Activated CD8-positive, alpha-beta T cell treated with anti-CD3 and anti-CD28 coated beads for 36 hours (primary cell): Measurements from ENCODE around the gene NEURL1. TPM values are rescaled to one million over a fixed set of nuclear protein-coding genes. Genes with fewer than 3 reads are reported as not detected.
A peak's percentile ranks its signal among the peaks of the same experiment; 100 is the strongest.

ENCODE experiments used
- ATAC-seq: fragments of 200-7000 bp; cut with Tn5 transposase; one replicate; pipeline ENCODE4 v1.10.0; 2021; ENCODE audit warnings: mild to moderate bottlenecking, moderate library complexity
- CTCF ChIA-PET: fragments of 350-600 bp; sonication (Branson Sonifier 250); formaldehyde crosslinking; loops from one replicate; lab custom pipeline; 2021; ENCODE audit warnings: antibody characterized with exemption; lab: Charles Lee
- POLR2A ChIA-PET: fragments of 350-600 bp; sonication (Branson Sonifier 250); formaldehyde crosslinking; loops from one replicate; lab custom pipeline; 2021; ENCODE audit warnings: antibody characterized with exemption; lab: Charles Lee
- DNase-seq: peaks from one replicate; pipeline ENCODE4 v3.0.0-alpha.2; 2020
- H3K27ac Mint-ChIP-seq: one replicate; pipeline ENCODE4 v1.8.0; 2021; ENCODE audit warnings: mild to moderate bottlenecking, mixed read lengths
- H3K27me3 Mint-ChIP-seq: one replicate; pipeline ENCODE4 v1.8.0; 2021; ENCODE audit warnings: mixed read lengths
- H3K36me3 Mint-ChIP-seq: one replicate; pipeline ENCODE4 v1.8.0; 2021; ENCODE audit warnings: low read depth, mixed read lengths
- H3K4me1 Mint-ChIP-seq: one replicate; pipeline ENCODE4 v1.8.0; 2021; ENCODE audit warnings: low read depth, mixed read lengths
- H3K4me3 Mint-ChIP-seq: one replicate; pipeline ENCODE4 v1.8.0; 2021; ENCODE audit warnings: mild to moderate bottlenecking, moderate library complexity, mixed read lengths
- H3K9me3 Mint-ChIP-seq: one replicate; pipeline ENCODE4 v1.8.0; 2021; ENCODE audit warnings: mixed read lengths
- CTCF ChIP-seq: fragments of 200-600 bp; IDR thresholded peaks from one replicate; pipeline ENCODE4 v1.8.0; 2022; ENCODE audit warnings: antibody characterized with exemption, mild to moderate bottlenecking
- intact Hi-C: fragments of 100-400 bp; cut with micrococcal nuclease; formaldehyde crosslinking; loops from one replicate; pipeline ENCODE4 v1.10.0; 2022
- total RNA-seq, 2 experiments: library from RNA; stranded (reverse); gene quantifications; one replicate each; pipeline ENCODE4 v1.2.3, GENCODE V29; 2021

The NEURL1 gene
- total RNA-seq, 2 experiments from 2014 or later = 1.7 to 1.9 TPM

- H3K9me3 Mint-ChIP-seq = no peaks in the 10 kb centered on the region
- no peak overlapping the region for H3K27ac Mint-ChIP-seq
- ChIA-PET CTCF (interaction anchor here (0.8 to 1.0 kb wide), 2 partner anchors 10 to 16 kb away, joined by 3 read pairs; no protein-coding TSS in a partner anchor), POLR2A (interaction anchor here (0.9 kb wide), 1 partner anchor 20 kb away, joined by 3 read pairs; no protein-coding TSS in a partner anchor)
- H3K27me3 Mint-ChIP-seq = no peaks in the 10 kb centered on the region
- no peak for DNase-seq
- intact Hi-C loops = no loop called here
- H3K4me1 Mint-ChIP-seq = peaks cover 13% of the 10 kb centered on the region
- no peaks in the 10 kb centered on the region for H3K36me3 Mint-ChIP-seq
- H3K4me3 Mint-ChIP-seq = no peak overlapping the region
- no peak for TF ChIP-seq CTCF
- no peak for ATAC-seq
These were observed 26.8 kb upstream of the NEURL1 start for GRCh38 chr10:103466734-103467133.

GRCh38 chr10:103467406-103467805 is 26.1 kb upstream of the NEURL1 start:
- ChIA-PET POLR2A (no interaction called here), CTCF (interaction anchor here (1.0 kb wide), 1 partner anchor 16 kb away, joined by 3 read pairs; no protein-coding TSS in a partner anchor)
- H3K4me1 Mint-ChIP-seq = peaks cover 19% of the 10 kb centered on the region
- no peaks in the 10 kb centered on the region for H3K36me3 Mint-ChIP-seq
- no peaks in the 10 kb centered on the region for H3K9me3 Mint-ChIP-seq
- no peak for ATAC-seq
- TF ChIP-seq CTCF = no peak
- H3K4me3 Mint-ChIP-seq = no peak overlapping the region
- no peak for DNase-seq
- H3K27ac Mint-ChIP-seq = peak overlapping the region; percentile 27
- H3K27me3 Mint-ChIP-seq = no peaks in the 10 kb centered on the region
- intact Hi-C loops = no loop called here

GRCh38 chr10:103469201-103469600 is 24.3 kb upstream of the NEURL1 start:
- no peaks in the 10 kb centered on the region for H3K27me3 Mint-ChIP-seq
- ChIA-PET POLR2A (interaction anchor here (1.5 kb wide), 1 partner anchor 17 kb away, joined by 6 read pairs; the partner anchor contains the start of gene CALHM2), CTCF (interaction anchor here (0.9 to 1.2 kb wide), 3 partner anchors 10 to 95 kb away, joined by 3 to 4 read pairs (median 3); partner anchors contain the start of gene CALHM1)
- DNase-seq = no peak
- intact Hi-C loops = no loop called here
- H3K27ac Mint-ChIP-seq = no peak overlapping the region
- peaks cover 19% of the 10 kb centered on the region for H3K4me1 Mint-ChIP-seq
- no peak overlapping the region for H3K4me3 Mint-ChIP-seq
- H3K36me3 Mint-ChIP-seq = no peaks in the 10 kb centered on the region
- TF ChIP-seq CTCF = no peak
- no peak for ATAC-seq
- no peaks in the 10 kb centered on the region for H3K9me3 Mint-ChIP-seq

GRCh38 chr10:103470761-103471653 is 22.5 kb upstream of the NEURL1 start:
- DNase-seq (peak; percentile 90), ATAC-seq (peak; percentile 95)
- intact Hi-C loops = no loop called here
- H3K36me3 Mint-ChIP-seq = no peaks in the 10 kb centered on the region
- no peaks in the 10 kb centered on the region for H3K9me3 Mint-ChIP-seq
- no peaks in the 10 kb centered on the region for H3K27me3 Mint-ChIP-seq
- H3K27ac Mint-ChIP-seq = peak overlapping the region; percentile 88
- CTCF ChIA-PET = interaction anchor here (1.0 to 7.0 kb wide), 2 partner anchors 14 to 20 kb away, joined by 3 to 42 read pairs; no protein-coding TSS in a partner anchor
- POLR2A ChIA-PET = interaction anchor here (0.9 to 2.0 kb wide), 4 partner anchors 17 to 73 kb away, joined by 3 to 7 read pairs (median 3); partner anchors contain the start of gene CALHM2
- no peak for TF ChIP-seq CTCF
- H3K4me1 Mint-ChIP-seq = peaks cover 19% of the 10 kb centered on the region
- peak overlapping the region; percentile 58 for H3K4me3 Mint-ChIP-seq
